Putamen (tissue), 1 donor: ENCODE results near the gene CYP27B1.

Source experiments
- DNase-seq: peaks from one replicate; pipeline ENCODE4 v3.0.0-alpha.2; 2016; ENCODE audit warnings: low spot score

Gene CYP27B1

DNA sequence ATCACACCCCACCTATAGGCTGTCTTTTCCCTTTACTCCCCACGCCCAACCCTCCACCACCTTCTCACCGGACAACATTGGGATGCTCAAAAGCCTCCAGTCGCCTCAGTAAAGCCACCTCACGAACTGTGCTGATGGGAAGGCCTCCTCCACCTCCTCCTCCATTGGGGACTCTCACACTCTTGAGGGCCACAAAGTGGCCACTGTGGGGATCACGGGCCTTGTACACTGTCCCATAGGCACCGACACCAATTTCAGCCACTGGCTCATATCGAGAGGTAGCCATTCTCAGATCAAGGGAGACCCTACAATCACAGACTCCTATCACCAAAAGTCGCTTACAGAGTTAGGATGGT, 15.5 kb downstream of the CYP27B1 start:
- DNase-seq: no peak

DNA sequence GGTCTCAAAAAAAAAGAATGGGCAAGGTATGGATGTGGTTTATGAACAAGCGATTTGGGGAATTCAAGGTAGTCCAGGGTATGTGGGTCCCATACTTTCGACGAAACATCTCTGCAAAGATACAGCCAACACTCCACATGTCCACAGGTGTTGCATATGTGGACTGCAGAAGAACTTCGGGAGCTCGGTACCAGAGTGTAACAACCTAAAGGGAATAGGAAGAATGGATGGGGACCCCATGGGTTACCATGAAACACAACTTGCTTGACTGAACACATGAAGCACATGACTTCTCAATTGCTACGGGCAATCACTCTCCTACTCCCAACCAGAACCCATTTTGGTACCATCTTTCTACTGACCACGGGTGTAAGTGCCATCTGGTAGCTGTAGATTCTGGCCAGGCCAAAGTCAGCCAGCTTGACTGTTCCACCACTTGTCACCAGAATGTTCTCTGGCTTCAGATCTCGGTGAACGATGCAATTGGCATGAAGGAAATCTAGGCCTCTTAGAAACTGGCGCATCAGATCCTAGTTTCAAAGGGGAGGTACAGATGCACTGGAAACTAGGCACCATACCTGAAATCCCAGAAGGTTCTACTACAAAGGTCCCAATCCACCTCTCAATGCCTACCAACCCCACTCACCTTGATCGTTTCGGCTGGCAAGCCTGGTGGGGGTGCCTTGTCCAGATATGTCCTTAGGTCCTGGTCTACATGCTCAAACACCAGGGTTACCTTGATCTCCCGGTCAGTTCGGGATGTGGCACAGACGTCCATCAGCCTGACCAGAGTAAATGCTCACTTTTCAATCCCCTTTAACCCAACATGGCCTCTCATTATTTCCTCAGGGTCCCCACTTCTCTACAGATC, 16.1 kb downstream of the CYP27B1 start:
- DNase-seq: no peak

DNA sequence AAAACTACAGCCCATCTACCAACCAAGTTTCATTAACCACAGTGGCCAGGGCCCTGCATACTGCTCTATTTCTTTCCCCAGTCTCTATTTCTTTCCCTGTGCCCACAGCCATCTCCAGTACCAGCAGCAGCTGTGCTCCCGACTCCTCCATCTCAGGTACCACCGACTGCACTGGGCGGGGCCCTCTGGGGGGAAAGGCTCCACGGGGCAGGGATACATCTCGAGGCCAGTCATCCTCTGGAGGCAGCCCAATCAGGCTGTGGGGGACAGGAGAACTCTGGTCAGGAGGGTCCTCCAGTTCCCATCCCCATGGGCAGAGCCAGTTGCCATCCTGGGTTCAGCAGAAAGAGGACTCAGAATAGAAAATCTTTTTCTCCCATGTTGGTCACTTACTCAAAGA, 17.8 kb downstream of the CYP27B1 start:
- no peak for DNase-seq

DNA sequence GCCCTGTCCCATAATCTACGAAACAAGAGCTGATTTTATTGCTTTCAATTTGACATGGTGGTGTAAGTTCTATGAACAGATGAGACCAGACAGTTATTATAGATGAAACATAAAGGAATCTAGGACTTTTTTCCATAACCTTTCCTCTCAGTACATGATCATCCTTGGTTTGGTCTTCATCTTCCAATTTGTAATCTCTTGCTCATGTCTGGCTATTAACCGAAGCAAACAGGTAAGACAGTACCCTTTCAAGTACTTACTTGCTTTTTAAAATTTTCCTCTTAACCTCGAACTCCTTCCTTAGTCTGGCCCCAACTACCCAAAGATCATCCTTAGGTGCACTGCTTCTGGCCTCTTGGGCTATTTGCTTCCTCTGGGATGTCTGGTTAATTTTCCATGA, 20.9 kb downstream of the CYP27B1 start:
- no peak for DNase-seq

DNA sequence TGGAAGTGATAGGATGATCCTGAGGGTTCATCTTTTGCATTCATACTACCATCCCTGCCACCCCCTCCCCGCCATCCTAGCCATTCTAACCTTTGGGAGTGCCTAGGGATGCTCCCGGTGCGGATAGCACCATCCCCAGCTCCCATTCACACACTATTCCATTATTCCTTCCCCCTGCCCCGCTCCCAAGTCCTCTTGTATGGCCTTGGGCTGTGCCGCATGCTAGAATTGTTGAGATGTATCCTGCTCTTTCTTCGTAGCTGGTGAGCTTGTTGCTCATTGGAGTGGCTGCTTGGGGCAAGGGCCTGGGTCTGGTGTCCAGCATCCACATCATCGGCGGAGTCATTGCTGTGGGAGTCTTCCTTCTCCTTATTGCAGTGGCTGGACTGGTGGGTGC, 21.4 kb downstream of the CYP27B1 start:
- no peak for DNase-seq

DNA sequence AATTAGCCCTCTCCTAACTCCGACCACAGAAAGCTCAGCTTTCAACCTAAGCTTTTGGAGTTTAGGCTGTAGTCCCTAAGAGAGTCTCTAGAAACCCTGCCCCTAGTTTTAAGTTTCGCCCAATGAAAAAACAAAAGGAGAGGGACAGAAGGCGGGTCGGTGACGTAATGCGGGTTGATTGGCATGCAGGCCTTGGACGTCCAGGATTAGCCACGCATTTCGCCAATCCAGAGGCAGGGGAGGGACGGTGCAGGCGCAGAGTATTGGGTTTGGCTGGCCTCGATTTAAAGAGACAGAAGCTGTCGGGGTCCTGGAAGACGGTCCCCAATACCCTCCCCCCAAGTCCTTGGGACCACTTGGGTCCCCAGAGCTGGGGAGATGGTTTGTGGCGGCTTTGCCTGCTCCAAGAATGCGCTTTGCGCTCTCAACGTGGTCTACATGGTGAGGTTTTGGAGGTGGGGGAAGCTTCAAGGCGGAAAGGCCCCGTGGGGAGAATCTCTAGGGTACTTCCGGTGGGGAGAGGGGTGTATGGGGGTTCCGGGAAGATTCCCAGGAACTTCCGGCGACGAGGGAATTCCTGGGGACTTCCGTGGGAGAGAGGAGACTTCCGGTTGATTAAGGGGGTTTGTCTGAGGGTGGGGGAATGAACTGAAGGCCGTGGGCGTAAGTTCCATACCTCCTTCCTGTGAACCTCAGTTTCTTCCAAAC, 21.9 kb downstream of the CYP27B1 start, which contains the start of gene TSPAN31:
Gene TSPAN31 (plus strand): TSS at position 263 of the 708 bp plus-strand sequence. CDS start 116 bp downstream, at position 379.
- peak; percentile 98 for DNase-seq

DNA sequence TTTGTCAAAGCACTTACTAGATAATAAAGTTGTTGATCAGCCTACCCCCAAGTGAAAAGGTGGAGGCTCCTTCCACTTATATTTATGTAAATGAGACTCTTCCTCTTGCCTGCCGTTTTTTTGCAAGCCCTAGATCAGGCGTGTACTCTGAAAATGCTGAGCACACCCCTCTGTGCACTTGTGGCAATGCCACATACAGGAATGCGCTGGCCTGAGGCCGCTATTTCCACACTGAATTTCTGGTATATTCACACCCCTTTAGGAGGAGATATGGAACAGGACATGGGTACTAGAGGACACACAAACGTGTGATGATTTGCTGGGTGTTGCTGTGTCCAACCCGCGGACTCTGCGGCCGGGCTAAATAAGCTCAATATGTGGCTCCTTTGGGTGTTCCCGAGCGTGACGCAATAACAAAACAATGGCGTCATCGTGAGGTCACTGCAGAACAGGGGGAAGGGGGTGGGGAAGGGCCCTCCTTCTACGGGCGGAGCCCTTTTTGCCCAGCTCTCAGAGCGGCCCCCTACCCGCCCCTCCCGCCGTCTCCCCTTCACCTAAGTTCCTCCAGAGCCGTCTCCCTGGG, 22.6 kb downstream of the CYP27B1 start:
- DNase-seq: no peak

DNA sequence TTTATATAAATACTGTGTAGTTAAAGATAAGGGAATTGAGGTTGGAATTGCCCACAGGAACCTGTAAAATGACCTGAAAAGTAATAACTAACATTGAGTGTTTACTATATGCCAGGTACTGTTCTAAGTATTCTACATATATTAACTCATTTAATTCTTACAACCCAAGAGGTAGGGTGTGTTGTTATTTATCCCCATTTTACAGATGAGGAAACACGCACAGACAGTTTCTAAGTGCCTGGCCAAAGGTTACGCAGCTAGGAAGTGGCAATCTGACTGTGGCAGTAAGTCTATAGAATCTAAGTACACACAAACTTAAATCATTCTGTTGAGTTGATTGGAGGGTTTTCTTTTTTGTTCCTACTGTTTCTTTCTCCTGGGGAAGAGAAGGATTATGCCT, 23.1 kb downstream of the CYP27B1 start:
- DNase-seq: no peak

DNA sequence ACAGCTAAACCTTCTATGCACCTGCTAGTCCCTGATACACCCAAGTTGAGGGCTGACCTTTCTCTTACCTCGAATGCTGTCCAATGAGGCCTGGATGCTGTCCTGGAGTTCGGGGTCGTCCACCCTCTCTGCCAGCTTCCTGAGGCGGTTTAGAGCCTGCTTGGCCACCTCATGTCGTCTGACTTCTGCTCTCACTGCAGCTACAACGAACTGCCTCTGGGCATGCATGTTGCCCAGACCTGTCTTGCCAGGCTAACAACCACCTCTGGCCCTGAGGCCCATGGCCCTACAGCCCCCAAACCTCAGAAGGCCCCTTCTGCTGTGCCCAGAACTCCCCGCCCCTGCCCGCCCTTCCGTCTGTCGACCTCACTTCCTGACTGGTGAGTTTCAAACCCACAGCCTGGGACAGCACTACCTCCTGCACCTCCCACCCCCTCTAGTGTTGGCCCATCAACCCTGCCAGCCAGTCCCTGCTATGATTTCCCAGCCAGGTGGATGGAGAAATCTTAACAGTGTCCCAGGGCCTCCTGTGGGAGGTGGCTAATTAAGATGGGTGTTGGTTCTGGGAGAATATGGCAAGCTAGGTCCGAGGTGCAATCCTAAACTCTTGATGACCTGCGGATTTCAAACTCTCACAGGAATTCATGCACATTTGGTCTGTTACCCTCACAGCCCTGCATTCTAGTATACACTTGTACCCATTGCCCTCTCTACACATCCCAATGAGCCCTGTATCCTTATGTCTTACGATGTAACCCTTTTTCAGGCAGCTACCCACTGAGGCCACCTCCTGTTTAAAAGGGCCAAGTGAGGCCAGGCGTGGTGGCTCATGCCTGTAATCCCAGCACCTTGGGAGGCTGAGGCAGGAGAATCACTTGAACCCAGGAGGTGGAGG, 24.8 kb downstream of the CYP27B1 start:
- DNase-seq: no peak

DNA sequence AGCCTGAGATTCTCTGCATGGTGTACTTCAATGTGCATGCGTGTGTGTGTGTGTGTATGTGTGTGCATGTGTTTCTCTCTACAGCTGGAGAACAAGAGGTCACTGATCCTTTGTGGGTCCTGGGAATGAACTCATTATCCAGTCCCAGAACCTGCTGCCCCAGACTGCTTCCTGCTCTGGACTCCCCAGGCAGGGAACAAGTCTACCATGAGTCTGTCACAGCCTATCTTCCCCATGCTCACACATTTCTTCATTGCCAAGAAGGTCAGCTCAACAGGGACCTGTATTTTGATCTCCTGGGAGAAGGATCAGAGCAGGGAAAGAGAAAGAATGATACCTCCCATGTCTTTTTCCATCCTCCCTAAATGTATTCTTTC, 25.5 kb downstream of the CYP27B1 start:
- DNase-seq: no peak

DNA sequence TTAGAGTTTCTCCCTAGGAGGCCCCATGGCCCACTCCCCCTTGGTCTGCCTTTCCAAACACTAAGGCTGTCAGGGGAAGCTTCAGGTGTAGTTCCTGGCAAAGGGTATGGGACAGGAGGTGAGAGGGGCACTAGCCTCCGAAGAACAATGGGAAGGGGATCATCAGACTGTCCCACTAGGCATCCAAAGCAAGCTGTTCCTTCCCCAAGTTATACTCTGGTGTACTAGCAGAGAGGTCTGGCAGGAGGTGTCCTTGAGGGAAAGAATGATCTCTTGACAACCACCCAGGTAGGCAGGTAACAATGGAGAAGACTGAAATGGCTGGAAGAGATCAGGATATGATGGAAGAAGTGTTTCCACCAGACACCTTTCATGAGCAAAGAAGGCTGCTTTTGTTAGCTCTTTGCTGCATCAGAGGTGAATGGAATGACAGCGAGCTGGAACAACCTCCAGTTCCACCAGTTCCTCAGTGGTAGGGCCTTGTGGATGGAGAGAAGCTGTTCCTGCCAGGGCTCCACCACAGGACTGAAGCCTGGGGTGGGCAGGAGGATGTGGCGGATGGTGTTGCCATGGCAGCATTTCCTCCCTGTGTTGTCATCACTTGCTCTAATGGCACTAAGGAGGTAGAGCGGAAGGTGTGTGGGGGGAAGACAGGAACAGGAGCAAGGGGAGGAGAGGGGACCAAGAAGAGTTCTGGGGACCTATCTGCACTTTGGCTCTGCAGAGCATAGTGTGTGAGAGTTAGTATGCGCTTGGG, 26.0 kb downstream of the CYP27B1 start:
- DNase-seq: peak; percentile 64

DNA sequence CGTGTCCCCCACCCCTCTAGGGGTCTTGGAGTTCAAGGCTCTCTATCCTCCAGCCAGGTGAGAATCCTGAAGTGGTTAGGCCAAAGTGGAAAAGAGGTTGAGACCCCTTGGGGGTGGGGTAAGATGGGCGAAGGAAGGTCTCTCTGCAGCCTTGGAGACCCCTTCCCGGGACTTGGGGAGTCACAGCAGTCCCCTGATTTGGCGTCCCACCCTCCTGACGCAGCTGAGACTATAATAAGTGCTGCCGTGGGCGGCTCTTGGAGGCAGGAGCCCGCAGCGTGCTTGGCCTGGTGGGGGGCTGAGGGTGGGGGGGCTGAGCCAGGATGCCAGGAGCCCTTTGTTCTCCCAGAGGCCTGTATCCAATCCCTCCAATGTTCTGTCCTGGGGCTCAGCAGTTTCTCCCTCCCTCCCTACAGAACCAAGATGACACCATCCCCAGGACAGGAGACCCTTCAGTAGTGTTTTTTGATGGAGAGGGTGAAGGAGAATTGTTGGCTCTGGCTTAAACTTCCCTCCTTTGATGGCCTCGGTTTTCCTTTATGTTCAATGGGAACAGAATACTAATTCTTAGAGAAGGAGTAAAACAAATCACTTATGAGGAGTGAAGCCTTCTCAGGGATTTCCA, 26.9 kb downstream of the CYP27B1 start:
- no peak for DNase-seq

DNA sequence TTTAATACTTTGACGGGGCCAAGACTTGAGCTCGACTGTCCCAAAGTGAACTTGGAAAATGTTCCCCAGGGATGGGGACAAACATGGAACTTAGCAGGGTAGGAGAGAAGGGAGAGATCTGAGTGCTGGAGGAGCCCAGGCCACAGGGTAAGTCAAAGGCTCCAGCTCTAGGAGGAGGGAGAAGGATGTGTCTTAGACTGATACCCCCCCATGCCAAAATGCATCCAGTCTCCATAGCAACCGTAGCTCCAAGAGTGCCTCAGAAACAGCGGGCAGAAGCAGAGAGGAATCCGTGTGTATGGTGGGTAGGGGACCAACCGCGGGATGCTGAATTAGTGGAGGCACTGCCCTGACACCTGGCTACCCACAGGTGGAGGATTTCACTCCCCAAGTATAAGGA, 27.5 kb downstream of the CYP27B1 start:
- no peak for DNase-seq

DNA sequence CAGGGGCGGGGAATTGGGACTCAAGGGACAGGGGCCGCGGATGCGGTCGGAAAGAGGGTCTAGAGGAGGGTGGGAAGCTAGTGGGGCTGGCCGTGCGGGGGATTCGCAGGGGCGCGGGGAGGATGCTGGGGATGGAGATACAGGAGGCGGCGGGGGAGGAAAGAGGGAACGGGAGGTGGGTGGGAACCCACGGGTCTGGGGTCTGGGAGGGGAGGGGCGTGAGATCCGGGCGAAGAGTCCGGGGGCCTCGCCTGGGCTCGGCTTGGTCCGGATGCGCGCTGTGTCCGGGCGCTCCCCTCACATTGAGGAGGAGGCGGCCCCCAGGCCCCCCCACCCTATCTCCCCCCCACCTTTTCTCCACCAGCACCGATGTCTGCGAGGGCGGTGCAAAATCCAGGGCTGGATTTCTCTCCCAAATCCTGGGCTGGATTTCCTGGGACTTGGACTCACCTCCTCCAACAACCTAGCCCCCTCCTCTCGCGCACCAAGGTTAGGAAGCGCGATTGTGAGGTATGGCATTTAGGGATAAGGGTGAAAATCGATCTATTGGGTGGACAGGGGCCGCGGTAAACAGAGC, 28.1 kb downstream of the CYP27B1 start, which contains the start of gene AGAP2:
Gene AGAP2 (minus strand): TSS at position 82 of the 577 bp plus-strand sequence. CDS start 496 bp downstream, outside the sequence.
- DNase-seq: peak; percentile 60

DNA sequence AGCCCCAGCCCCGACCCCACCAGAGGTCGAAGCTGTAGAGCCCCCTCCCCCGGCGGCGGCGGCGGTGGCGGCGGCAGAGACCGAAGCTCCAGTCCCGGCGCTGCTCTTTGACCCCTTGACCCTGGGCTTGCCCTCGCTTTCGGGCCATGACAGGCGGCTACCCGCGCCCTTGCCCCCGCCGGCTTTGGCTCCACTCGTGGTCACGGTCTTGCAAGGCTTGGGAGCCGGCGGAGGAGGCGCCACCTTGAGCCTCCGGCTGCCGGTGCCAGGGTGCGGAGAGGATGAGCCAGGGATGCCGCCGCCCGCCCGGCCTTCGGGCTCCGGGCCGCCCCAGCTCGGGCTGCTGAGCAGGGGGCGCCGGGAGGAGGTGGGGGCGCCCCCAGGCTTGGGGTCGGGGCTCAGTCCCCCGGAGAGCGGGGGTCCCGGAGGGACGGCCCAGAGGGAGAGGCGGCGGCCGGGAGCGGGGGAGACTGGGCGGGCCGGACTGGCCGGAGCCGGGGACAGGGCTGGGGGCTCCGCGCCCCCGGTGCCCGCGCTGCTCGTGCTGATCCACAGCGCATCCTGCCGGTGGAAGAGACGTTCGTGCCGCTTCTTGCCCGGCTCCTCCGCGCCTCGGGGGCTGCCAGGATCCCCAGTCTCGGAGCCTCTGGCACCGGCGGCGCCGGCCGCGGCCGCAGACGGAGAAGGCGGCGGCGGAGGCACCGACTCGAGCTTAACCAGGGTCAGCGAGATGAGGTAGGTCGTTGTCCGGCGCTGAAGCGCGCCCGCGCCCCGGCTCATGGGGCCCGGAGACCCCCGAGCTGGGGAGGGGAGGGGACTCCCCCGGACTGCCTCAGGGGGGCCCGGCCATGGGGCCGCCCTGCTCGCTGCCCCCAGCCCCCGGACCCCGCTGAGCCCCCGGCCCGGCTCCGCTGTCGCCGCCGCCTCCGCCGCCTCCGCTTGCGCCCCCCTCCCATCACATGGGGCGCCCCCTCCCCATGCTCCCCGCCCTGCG, 29.1 kb downstream of the CYP27B1 start:
- no peak for DNase-seq

DNA sequence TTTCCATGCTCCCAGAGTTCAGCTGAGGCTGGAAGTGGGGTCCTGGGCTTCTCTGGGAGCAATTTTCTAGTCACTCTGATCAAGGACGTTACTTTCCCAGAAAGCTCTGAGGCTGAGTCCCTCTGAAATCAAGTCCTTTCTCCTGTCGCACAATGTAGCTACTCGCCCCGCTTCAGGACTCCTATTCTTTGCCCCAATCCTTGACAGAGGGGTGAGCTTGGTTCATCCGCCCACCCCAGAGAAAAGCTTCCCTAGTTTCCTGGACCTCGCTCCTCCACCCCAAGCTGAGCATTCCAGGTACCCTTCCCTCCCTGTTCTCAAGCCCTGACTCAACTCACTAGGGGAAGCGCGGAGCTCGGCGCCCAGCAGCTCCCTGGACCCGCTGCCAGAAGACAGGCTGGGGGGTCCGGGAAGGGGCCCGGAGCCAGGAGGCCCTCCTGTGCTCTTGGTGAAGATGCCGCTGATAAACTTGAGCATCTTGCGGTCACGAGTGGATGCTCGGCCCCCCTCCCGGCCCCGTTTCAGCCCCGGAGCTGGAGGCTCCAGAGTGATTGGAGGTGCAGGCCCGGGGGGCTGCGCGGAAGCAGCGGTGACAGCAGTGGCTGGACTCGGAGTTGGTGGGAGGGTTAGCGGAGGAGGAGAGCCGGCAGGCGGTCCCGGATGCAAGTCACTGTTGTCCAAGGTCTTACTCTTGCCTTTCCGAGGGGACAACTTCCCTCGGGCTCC, 30.0 kb downstream of the CYP27B1 start:
- no peak for DNase-seq

DNA sequence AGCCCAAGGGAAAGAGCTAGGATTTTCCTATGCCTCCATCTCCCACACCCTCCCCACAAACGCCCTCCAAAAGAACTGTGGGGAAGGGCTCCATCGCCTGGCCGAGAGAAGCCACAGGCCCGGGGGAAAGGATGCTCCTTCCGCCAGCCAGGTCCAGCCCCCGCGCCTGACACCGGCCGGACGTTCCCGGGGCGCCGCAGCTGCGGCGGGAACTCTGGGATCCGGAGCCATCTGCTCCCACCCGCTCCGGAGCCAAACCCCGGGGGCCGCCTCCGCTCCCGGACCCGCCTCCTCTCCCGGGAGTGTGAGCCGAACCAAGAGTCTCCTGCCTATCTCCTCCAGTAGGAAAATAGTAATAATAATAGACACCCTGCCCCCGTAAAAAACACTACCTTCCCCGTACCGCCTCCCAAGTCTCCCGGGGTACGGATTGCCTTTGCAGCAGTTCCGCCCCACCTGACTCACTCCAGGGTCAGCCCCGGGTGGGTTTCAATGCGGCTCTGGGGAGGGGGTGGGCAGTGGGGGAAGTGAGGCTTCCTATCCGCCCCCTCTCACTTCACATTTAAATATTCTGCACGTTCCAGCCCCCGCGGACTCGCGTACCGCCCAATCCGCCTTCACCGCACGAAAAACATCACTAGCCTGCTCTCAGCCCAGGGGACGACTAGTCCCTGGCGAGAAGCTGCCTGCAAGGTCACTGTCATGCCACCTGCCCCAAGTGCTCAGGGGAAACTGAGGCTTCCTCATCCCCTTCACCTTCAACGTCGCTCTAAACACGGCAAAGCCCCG, 30.7 kb downstream of the CYP27B1 start:
- no peak for DNase-seq
